Panc1 (cell line): Measurements from ENCODE around the gene MYO18B. TPM values are rescaled to one million over a fixed set of nuclear protein-coding genes. Genes with fewer than 3 reads are reported as not detected.

Experiments used
- ATAC-seq: fragments of 200-7000 bp; cut with Tn5 transposase; 2 replicates; pipeline ENCODE4 v1.9.1; 2020; ENCODE audit warnings: mild to moderate bottlenecking, moderate library complexity
- BruUV-seq: library from RNA; stranded (reverse); fragments of 400-500 nt; replicated peaks from 2 replicates; lab custom pipeline; 2021; lab: Mats Ljungman, UMichigan
- CTCF ChIA-PET: fragments of 300-600 bp; sonication (Branson Sonifier 250); formaldehyde crosslinking; loops from one replicate; lab custom pipeline; 2022; ENCODE audit warnings: antibody characterized with exemption; lab: Charles Lee
- POLR2A ChIA-PET: fragments of 300-600 bp; sonication (Branson Sonifier 250); formaldehyde crosslinking; loops from one replicate; lab custom pipeline; 2022; ENCODE audit warnings: antibody characterized with exemption; lab: Charles Lee
- DNase-seq: peaks from one replicate; pipeline ENCODE4 v3.0.0-alpha.2; 2010; ENCODE audit warnings: low read depth, low spot score
- H3K27ac ChIP-seq: 2 replicates; pipeline ENCODE4 v1.5.1; 2011; ENCODE audit warnings: mild to moderate bottlenecking, low read length, inconsistent platforms
- H3K27me3 ChIP-seq: fragments of 200-500 bp; sonication (Bioruptor generic); 2 replicates; pipeline ENCODE4 v1.6.0; 2014; ENCODE audit warnings: low read length, inconsistent platforms; ENCODE audit not compliant: control insufficient read depth, insufficient read depth
- H3K36me3 ChIP-seq: fragments of 200-500 bp; sonication (Bioruptor generic); 2 replicates; pipeline ENCODE4 v1.5.1; 2014; ENCODE audit warnings: inconsistent platforms, mild to moderate bottlenecking, low read length, moderate library complexity; ENCODE audit not compliant: control insufficient read depth, insufficient read depth
- H3K4me1 ChIP-seq: 2 replicates; pipeline ENCODE4 v1.5.1; 2011; ENCODE audit warnings: inconsistent platforms, mild to moderate bottlenecking, low read length, moderate library complexity; ENCODE audit not compliant: control insufficient read depth, insufficient read depth
- H3K4me3 ChIP-seq, 2 experiments: 2 replicates each; pipeline ENCODE4 v1.5.1; 2011 to 2012; ENCODE audit warnings: low read depth in 2 of 2, low read length in 2 of 2, mild to moderate bottlenecking in 2 of 2, inconsistent platforms in 1 of 2, moderate library complexity in 1 of 2
- H3K9me3 ChIP-seq: fragments of 200-500 bp; sonication (Bioruptor generic); 2 replicates; pipeline ENCODE4 v1.5.1; 2014; ENCODE audit warnings: low read depth, mild to moderate bottlenecking, inconsistent platforms, low read length, moderate library complexity; ENCODE audit not compliant: control insufficient read depth, insufficient read depth
- CTCF ChIP-seq: fragments of 450-650 bp; IDR thresholded peaks from 2 replicates; pipeline ENCODE4 v1.5.1; 2017; ENCODE audit warnings: mild to moderate bottlenecking
- POLR2AphosphoS5 ChIP-seq: IDR thresholded peaks from 2 replicates; pipeline ENCODE4 v1.6.1; 2012; ENCODE audit warnings: mild to moderate bottlenecking, low read depth, low read length, moderate library complexity
- REST ChIP-seq, 2 experiments: IDR thresholded peaks; 2 replicates each; pipeline ENCODE4 v1.6.1; 2011 to 2012; ENCODE audit warnings: low read depth in 2 of 2, control low read depth in 1 of 2, low read length in 1 of 2, mild to moderate bottlenecking in 1 of 2, moderate library complexity in 1 of 2; ENCODE audit not compliant: insufficient read depth in 1 of 2
- SIN3A ChIP-seq: IDR thresholded peaks from 2 replicates; pipeline ENCODE4 v1.6.1; 2012; ENCODE audit warnings: low read depth, mild to moderate bottlenecking, low read length, moderate library complexity, borderline replicate concordance; ENCODE audit not compliant: insufficient read depth
- TCF7L2 ChIP-seq: IDR thresholded peaks from 2 replicates; pipeline ENCODE4 v1.6.1; 2011; ENCODE audit warnings: mild to moderate bottlenecking, low read depth, low read length, inconsistent platforms
- in situ Hi-C: cut with HindIII; loops from 2 replicates; pipeline ENCODE4 v1.10.0; 2016; ENCODE audit warnings: low sequenced_read_pairs, low pct_unique_long_range_greater_than_20kb
- intact Hi-C: fragments of 100-400 bp; cut with micrococcal nuclease; formaldehyde crosslinking; loops from one replicate; pipeline ENCODE4 v1.10.0; 2022; ENCODE audit not compliant: unreplicated experiment
- total RNA-seq: library from RNA; stranded (reverse); gene quantifications from one replicate; pipeline ENCODE4 v1.2.1, GENCODE V29; 2021; ENCODE audit not compliant: unreplicated experiment

Gene MYO18B
- total RNA-seq, 1 experiment from 2014 or later, result not detected

GRCh38 chr22:26033071-26033470 lies 291.1 kb downstream of the MYO18B start:
- DNase-seq (no peak), ATAC-seq (no peak)
- Histone ChIP-seq H3K36me3 (no peaks in the 10 kb centered on the region), H3K4me1 (no peaks in the 10 kb centered on the region), H3K9me3 (no peaks in the 10 kb centered on the region), H3K4me3 (no peak overlapping the region), H3K27ac (no peak overlapping the region), H3K27me3 (no peaks in the 10 kb centered on the region)
- TF ChIP-seq REST (IDR thresholded peaks at IDR 0.05; ENCODE audit: insufficient read depth in 1 of 2, low read depth in 2 of 2, low read length in 1 of 2), result no peak
- TF ChIP-seq POLR2AphosphoS5, result no peak
- no peak for TF ChIP-seq TCF7L2
- no peak for TF ChIP-seq SIN3A
- TF ChIP-seq CTCF, result no peak
- ChIA-PET CTCF (no interaction called here), POLR2A (no interaction called here)
- in situ Hi-C loops, result no loop called here
- no TSS peak for BruUV-seq
- intact Hi-C loops, result no loop called here

- no peak for ATAC-seq
- Histone ChIP-seq H3K27me3 (no peaks in the 10 kb centered on the region), H3K4me1 (no peaks in the 10 kb centered on the region), H3K36me3 (no peaks in the 10 kb centered on the region), H3K9me3 (no peaks in the 10 kb centered on the region), H3K4me3 (no peak overlapping the region), H3K27ac (no peak overlapping the region)
- ChIA-PET CTCF (no interaction called here), POLR2A (no interaction called here)
- TF ChIP-seq REST (IDR thresholded peaks at IDR 0.05; ENCODE audit: insufficient read depth in 1 of 2, low read depth in 2 of 2, low read length in 1 of 2) (no peak), SIN3A (no peak), TCF7L2 (no peak), POLR2AphosphoS5 (no peak), CTCF (no peak)
- BruUV-seq, result no TSS peak
- intact Hi-C loops, result no loop called here
- in situ Hi-C loops, result no loop called here
- DNase-seq, result no peak
Measured at GRCh38 chr22:26033586-26033985, 291.6 kb downstream of the MYO18B start.
